ENCODE results near the gene SEMA4A. TPM values are rescaled to one million over a fixed set of nuclear protein-coding genes. Genes with fewer than 3 reads are reported as not detected.
A peak's percentile ranks its signal among the peaks of the same experiment; 100 is the strongest.
"Not testable (repeated sequence)": the region's sequence is repeated elsewhere in the genome, so short reads cannot be mapped to it uniquely, and the experiment has no call there.

The SEMA4A gene
- total and polyA plus RNA-seq, 4 donors = 22.7 to 54.9 (median 36.9) TPM

DNA sequence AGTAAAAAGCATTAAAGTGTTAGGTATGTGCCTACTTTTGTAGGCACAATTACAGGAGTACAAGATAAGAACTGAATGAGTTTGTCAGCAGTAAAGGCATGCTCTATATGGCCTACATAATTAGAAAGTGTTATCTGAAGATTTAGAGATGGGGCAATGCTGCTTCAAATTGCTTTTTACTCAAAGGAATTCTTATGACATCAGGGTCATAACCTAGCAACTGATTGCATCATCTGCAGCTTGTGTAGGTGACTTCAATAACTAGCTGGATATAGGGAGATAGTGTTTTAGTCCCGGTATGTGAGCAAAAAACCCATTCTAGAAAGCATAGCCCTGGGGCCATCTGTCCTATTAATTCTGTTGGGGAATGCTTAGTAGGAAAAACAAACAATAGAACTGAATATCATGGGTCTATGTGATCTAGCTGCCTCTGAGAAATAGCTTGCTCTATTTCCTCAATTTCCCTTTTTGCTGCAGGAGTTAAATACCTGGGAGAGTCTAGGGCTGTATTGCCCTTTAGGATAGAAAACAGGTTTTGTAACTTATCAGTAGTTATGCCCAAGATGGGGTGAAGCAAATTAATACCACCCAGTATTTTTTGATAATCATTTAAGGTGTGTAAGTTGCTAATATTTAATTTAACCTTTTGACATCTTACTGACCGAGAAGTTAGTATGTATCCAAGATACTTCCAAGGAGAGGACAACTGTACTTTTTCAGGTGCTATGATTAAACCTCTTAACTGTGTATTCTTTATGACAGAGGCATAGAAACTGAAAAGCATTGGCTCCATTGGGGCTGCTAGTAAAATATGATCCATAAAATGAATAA lies 33.2 kb downstream of the SEMA4A start:
- H3K36me3 ChIP-seq (ENCODE audit: control insufficient read depth in 4 of 4, insufficient read depth in 4 of 4, low read length in 4 of 4); H3K9me3 ChIP-seq (ENCODE audit: control insufficient read depth in 4 of 4, insufficient read depth in 3 of 4, low read length in 3 of 4); ATAC-seq (ENCODE audit: insufficient read depth, low FRiP score); DNase-seq; H3K9ac ChIP-seq (ENCODE audit: insufficient read depth in 1 of 2, low read length in 2 of 2); H3K27me3 ChIP-seq (ENCODE audit: control insufficient read depth in 3 of 3, insufficient read depth in 3 of 3, low read length in 2 of 3); H3K27ac ChIP-seq (ENCODE audit: low read depth in 1 of 2, low read length in 1 of 2); H3K4me1 ChIP-seq (ENCODE audit: control insufficient read depth in 5 of 5, insufficient read depth in 5 of 5, low read length in 5 of 5); H3K4me3 ChIP-seq: not testable (repeated sequence)
- WGBS, 2 donors = 94 to 100% methylated on average over 2 of the region's 2 CpGs

DNA sequence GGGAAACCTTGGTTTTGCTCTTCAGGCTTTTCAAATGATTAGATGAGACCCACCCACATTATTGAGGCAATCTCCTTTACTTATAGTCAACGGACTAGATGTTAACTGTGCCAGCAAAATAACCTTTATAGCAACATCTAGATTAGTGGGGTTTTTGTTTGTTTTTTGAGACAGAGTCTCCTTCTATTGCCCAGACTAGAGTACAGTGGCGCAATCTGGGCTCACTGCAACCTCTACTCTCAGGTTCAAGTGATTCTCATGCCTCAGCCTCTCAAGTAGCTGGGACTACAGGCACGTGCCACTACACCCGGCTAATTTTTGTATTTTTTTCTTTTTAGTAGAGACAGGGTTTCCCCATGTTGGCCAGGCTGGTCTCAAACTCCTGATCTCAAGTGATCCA lies 36.9 kb downstream of the SEMA4A start:
- H3K9me3 ChIP-seq (ENCODE audit: control insufficient read depth in 4 of 4, insufficient read depth in 3 of 4, low read length in 3 of 4); H3K27me3 ChIP-seq (ENCODE audit: control insufficient read depth in 3 of 3, insufficient read depth in 3 of 3, low read length in 2 of 3); H3K9ac ChIP-seq (ENCODE audit: insufficient read depth in 1 of 2, low read length in 2 of 2); ATAC-seq (ENCODE audit: insufficient read depth, low FRiP score); H3K36me3 ChIP-seq (ENCODE audit: control insufficient read depth in 4 of 4, insufficient read depth in 4 of 4, low read length in 4 of 4); H3K4me3 ChIP-seq: not testable (repeated sequence)
- 61 to 77% methylated on average over 4 of the region's 4 CpGs for WGBS, 2 donors
- peaks cover 0 to 15% (median 2%) of the 10 kb centered on the region in 5 donors for H3K4me1 ChIP-seq (ENCODE audit: control insufficient read depth in 5 of 5, insufficient read depth in 5 of 5, low read length in 5 of 5)
- H3K27ac ChIP-seq (ENCODE audit: low read depth in 1 of 2, low read length in 1 of 2) = peak overlapping the region in 1 of 2 donors; percentile 53
- peak in 1 of 3 donors; percentile 6 for DNase-seq

DNA sequence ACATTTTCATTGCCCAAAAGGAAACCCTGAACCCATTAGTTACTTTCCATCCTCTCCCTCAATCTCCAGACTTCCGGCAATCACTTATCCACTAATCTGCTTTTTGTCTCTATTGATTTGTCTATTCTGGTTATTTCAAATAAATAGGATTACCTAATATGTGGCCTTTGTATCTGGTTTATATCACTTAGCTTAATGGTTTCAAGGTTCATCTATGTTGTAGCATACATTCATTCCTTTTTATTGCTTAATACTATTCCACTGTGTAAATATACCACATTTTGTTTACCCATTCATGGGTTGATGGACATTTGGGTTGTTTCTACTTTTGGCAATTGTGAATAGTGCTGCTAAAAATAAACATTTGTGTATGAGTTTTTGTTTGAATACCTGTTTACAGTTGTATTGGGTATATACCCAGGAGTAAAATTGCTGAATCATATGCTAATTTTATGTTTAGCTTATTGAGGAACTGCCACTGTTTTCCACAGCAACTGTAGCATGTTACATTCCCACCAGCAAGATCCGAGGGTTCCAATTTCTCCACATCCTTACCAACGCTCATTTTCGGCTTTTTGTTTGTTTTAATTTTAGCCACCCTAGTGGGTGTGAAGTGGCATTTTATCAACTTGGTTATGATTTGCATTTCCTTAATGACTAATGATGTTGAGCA lies 38.0 kb downstream of the SEMA4A start:
- H3K27ac ChIP-seq (ENCODE audit: low read depth in 1 of 2, low read length in 1 of 2) = no peak overlapping the region
- TF ChIP-seq, protein P1, sequence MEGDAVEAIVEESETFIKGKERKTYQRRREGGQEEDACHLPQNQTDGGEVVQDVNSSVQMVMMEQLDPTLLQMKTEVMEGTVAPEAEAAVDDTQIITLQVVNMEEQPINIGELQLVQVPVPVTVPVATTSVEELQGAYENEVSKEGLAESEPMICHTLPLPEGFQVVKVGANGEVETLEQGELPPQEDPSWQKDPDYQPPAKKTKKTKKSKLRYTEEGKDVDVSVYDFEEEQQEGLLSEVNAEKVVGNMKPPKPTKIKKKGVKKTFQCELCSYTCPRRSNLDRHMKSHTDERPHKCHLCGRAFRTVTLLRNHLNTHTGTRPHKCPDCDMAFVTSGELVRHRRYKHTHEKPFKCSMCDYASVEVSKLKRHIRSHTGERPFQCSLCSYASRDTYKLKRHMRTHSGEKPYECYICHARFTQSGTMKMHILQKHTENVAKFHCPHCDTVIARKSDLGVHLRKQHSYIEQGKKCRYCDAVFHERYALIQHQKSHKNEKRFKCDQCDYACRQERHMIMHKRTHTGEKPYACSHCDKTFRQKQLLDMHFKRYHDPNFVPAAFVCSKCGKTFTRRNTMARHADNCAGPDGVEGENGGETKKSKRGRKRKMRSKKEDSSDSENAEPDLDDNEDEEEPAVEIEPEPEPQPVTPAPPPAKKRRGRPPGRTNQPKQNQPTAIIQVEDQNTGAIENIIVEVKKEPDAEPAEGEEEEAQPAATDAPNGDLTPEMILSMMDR (IDR thresholded peaks at IDR 0.05; ENCODE audit: control extremely low read depth, extremely low read depth) = no peak

DNA sequence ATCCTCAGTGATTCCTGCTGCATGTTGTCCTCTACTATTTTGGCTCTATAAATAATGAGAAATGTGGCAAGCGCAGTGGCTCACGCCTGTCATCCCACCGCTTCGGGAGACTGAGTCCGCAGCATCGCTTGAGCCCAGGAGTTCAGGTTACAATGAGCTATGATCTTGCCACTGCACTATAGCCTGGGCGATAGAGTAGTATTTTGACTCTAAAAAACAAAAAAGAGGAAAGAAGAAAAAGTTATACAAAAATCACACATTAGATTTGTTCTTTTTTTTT lies 39.8 kb downstream of the SEMA4A start:
- ATAC-seq (ENCODE audit: insufficient read depth, low FRiP score) (no peak), DNase-seq (no peak)
- H3K9me3 ChIP-seq (ENCODE audit: control insufficient read depth in 4 of 4, insufficient read depth in 3 of 4, low read length in 3 of 4) = no peaks in the 10 kb centered on the region
- H3K4me3 ChIP-seq = peak overlapping the region; percentile 32
- 80 to 85% methylated on average over 7 of the region's 7 CpGs for WGBS, 2 donors
- peaks cover 0 to 15% (median 2%) of the 10 kb centered on the region in 5 donors for H3K4me1 ChIP-seq (ENCODE audit: control insufficient read depth in 5 of 5, insufficient read depth in 5 of 5, low read length in 5 of 5)
- H3K27me3 ChIP-seq (ENCODE audit: control insufficient read depth in 3 of 3, insufficient read depth in 3 of 3, low read length in 2 of 3) = no peaks in the 10 kb centered on the region
- peak overlapping the region; percentile 18 to 89 for H3K9ac ChIP-seq (ENCODE audit: insufficient read depth in 1 of 2, low read length in 2 of 2)
- peaks cover 0 to 7% (median 4%) of the 10 kb centered on the region in 4 donors for H3K36me3 ChIP-seq (ENCODE audit: control insufficient read depth in 4 of 4, insufficient read depth in 4 of 4, low read length in 4 of 4)
- peak overlapping the region in 1 of 2 donors; percentile 86 for H3K27ac ChIP-seq (ENCODE audit: low read depth in 1 of 2, low read length in 1 of 2)
- TF ChIP-seq, protein P1 (IDR thresholded peaks at IDR 0.05; ENCODE audit: control extremely low read depth, extremely low read depth) = no peak

More for the DNA sequence above, 38.0 kb downstream of the SEMA4A start:
- H3K27me3 ChIP-seq (ENCODE audit: control insufficient read depth in 3 of 3, insufficient read depth in 3 of 3, low read length in 2 of 3) = no peaks in the 10 kb centered on the region
- peaks cover 0 to 15% (median 2%) of the 10 kb centered on the region in 5 donors for H3K4me1 ChIP-seq (ENCODE audit: control insufficient read depth in 5 of 5, insufficient read depth in 5 of 5, low read length in 5 of 5)
- H3K9ac ChIP-seq (ENCODE audit: insufficient read depth in 1 of 2, low read length in 2 of 2) = no peak overlapping the region
- H3K9me3 ChIP-seq (ENCODE audit: control insufficient read depth in 4 of 4, insufficient read depth in 3 of 4, low read length in 3 of 4) = no peaks in the 10 kb centered on the region
- no peak overlapping the region for H3K4me3 ChIP-seq
- DNase-seq (no peak), ATAC-seq (ENCODE audit: insufficient read depth, low FRiP score) (no peak)
- peaks cover 0 to 3% (median under 1%) of the 10 kb centered on the region in 4 donors for H3K36me3 ChIP-seq (ENCODE audit: control insufficient read depth in 4 of 4, insufficient read depth in 4 of 4, low read length in 4 of 4)
- WGBS, 2 donors = 48 to 57% methylated on average over 4 of the region's 4 CpGs

Measured in lung (tissue), 12 donors.